ENCODE results near the gene TACR2.
A peak's percentile ranks its signal among the peaks of the same experiment; 100 is the strongest.
"Not testable (repeated sequence)": the region's sequence is repeated elsewhere in the genome, so short reads cannot be mapped to it uniquely, and the experiment has no call there.

The TACR2 gene

DNA sequence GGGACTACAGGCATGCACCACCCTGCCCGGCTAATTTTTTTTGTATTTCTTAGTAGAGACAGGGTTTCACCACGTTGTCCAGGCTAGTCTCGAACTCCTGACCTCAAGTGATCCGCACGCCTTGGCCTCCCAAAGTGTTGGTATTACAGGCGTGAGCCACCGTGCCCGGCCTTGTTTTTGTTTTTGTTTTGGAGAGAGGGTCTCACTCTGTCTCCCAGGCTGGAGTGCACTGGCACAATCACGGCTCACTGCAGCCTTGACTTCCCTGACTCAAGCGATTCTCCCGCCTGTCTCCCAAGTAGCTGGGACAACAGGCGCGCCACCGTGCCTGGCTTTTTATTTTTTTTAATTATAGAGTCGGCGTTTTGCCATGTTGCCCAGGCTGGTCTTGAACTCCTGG is 33.7 kb upstream of the TACR2 start:
- not testable (repeated sequence) for DNase-seq (ENCODE audit: low spot score)

DNA sequence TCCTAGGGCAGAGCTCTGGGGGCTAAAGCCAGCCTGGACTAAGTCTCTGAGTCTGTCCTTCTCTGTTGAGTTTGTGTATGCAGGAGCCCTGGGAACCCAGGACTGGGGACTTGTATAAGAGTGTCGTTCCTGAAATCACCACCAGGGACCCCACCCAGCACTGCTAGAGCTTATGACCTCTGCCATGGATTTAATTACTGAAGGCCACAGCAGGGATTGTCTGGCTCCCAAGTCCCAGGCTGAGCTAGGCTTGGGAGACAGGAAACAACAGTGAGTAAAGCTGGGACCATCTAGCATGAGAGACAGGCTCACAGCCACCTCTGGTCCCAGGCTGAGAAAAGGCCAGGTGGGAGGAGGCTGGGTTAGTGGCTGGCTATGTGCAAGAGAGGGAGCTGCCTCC is 33.1 kb upstream of the TACR2 start:
- DNase-seq (ENCODE audit: low spot score) = no peak

DNA sequence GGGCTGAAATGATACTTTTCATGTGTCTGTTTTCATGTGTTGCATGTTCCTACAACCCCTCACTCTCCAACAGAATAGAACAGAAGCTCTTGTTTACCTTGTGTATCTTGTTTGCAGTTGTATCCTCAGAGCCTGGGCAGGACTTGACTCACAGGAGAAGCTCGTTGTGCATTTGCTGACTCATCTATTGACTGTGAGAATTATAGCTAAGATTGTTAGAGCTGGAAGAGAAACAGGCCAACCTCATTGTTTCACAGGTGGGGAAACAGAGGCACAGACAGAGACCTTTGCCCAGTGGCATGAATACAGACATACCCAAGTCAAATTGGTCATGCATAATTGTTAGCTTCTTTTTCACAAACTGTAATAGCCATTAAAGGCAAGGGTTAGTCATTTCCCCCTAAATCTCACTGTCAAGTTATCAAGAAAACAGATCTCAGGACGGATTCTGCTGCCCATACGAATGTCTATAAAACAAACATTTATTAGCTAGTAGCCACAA is 30.0 kb upstream of the TACR2 start:
- DNase-seq (ENCODE audit: low spot score) = no peak

DNA sequence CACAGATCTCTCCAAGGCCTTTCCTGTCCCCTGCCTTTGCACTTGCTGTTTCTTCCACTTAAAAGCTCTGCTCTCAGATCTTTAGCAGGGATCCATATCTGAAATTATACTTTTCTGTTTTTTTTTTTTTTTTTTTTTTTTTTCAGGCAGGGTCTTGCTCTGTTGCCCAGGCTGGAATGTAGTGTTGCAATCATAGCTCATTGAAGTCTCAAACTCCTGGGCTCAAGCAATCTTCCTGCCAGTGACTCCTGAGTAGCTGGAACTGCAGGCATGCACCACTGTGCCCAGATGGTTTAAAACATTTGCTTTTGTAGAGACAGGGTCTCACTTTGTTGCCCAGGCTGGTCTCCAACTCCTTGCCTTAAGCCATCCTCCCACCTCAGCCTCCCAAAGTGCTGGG is 29.5 kb upstream of the TACR2 start:
- DNase-seq (ENCODE audit: low spot score) = no peak

DNA sequence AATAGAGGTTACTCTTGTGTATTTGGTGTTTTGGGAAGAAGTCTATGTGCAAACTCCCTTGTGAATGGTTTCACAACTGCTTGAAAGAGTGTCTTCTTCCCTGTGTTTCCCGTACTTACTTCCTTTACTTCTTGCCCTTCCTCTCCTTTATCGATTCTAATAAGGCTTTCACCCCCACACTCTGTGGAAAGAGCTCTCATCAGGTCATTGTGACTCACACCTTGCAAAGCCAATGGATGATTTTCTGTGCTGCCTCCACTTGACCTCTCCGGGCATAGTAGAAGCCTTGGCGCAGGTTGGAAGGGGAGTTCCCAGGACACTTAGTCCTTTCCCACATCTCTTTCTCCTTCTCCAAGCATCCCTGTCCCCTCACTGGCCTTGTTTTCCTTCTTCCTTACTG is 28.3 kb upstream of the TACR2 start:
- DNase-seq (ENCODE audit: low spot score) = no peak

DNA sequence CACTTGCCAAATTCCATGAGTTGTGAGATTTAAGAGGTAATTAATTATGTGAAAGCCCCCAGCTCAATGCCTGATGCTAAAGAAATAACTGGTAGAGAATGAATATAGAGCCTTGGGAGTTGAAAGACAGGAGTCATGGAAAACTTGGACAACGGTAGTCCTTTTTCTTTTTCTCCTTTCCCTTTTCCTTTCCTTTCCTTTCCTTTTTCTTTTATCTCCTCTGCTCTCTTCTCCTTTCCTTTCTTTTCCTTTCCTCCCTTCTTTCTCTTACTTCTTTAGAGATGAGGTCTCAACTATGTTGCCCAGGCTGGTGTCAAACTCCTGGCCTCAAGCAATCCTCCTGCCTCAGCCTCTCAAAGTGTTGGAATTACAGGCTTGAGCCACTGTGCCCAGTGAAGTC is 26.6 kb upstream of the TACR2 start:
- no peak for DNase-seq (ENCODE audit: low spot score)

DNA sequence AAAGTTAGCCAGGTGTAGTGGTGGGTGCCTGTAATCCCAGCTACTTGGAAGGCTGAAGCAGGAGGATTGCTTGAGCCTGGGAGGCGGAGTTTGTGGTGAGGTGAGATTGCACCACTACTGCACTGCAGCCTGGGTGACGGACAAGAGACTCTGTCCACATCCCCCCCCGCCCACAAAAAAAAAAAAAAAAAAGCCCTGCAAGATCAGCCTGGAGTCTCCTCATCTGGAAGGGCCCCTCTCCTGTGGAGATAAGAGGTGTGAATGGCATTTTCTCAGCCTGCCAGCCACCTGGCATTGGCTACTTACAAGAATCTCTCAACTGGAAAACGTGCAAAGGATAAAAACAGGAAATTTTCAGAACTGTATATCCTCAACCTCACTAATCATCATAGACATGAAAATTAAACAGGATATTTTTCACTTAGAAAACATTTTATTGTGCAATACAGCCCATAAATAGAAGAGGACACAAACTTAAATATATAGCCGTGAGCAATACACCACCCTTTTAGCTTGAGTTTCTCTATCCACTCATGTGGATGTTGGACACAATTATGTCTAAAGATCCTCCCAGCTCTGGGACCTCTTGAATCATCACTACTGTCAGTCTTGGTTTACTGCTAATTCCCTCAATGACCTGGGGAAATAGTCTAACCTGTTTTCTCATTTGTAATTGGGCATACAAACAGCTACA is 23.2 kb upstream of the TACR2 start:
- DNase-seq (ENCODE audit: low spot score) = no peak

DNA sequence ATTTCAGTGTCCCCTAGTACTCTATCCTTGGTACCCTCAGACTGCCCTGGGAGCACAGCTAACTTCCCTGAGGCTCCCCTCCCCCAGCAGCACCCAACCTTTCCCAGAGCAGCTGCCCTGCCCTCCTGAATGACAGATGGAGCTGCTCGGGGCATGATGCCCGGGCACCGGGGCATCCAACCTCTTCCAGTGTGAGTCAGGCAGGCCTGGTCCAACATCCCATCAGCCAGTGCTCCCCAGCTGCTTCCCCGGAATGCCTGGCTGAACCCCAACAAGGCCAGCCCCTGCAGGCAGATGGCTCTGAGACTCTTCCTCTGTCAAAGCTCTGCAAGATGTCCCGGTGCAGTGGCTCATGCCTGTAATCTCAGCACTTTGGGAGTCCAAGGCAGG is 22.6 kb upstream of the TACR2 start:
- DNase-seq (ENCODE audit: low spot score) = peak; percentile 89

DNA sequence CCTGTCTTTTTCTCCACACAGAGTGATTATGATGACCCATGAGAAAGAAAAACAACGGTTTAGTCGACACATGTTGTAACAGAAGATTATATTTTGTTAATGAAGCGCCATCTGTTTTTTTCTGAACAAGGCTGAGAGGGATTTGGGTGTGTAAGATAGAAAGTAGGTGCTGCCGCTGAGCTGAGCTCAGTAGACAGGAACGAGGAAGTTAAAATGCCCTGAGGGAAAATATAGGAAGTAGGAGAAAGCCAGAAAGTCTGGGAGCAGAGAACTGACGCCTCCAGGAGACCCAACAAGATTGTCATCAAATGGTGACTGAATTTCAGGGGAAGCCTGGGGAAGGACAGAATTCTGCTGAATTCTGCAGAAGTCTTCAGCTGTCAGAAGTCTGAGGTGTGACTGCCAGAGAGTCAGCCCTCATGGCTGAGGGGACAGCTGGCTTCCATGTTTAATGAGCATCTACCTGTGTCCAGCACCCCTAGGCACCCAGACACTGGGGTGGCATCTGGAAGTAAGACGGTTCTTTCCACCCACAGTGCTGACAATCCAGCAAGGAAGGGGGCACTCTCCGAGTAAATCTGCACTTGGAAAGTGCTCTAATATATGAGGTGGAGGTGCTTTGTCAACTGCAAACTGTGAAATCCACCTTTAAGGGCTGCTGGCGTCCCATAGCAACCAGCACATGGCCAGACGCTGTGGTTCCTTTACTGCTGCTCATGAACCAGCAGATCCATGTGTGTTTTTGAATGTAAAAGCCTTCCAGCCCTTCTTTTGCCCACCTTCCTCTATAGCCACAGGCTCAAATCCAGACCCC is 22.0 kb upstream of the TACR2 start:
- peak; percentile 52 for DNase-seq (ENCODE audit: low spot score)

DNA sequence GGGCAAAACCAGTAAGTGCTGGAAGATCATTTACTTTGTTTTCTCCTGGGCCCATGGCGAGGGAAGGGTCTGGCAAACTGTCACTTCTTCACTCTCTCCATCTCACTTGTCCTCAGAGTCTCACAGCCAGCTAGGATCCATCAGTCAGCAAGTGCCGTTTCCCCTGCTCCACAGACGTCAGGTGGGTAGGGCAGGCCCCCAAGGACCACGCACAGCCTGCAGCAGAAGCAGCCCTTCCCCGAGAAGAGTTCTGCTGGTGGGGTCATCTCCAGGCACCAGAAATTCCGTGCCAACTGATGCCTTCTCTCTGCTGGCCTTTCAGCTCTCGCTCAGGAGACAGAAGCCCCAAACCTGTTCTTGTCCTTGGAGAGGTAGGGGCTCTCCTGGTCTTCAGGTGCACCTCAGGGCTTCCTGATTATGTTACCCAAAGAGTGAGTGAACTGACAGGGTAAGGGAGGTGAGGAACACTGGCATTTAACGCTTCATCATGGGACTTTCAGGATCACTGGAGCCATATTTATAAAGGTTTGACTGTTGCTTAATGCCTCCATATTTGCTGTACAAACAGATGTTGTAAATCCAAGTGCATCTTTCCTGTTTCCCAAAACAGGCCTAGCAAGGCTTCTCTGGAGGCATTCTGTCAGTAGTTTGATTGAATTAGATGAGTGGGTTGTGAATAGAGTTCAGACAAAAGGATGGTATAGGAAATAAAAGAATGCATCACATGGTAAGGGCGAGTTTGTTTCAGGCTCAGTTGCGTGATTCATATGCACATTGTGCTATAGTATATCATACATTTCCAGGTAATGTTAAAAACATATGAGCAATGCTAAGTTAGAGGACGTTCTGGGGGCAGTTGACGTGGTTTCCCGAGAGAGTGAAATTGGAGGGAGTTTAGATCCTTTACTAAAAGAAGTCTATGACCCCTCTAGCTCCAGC is 20.9 kb upstream of the TACR2 start:
- DNase-seq (ENCODE audit: low spot score) = no peak

DNA sequence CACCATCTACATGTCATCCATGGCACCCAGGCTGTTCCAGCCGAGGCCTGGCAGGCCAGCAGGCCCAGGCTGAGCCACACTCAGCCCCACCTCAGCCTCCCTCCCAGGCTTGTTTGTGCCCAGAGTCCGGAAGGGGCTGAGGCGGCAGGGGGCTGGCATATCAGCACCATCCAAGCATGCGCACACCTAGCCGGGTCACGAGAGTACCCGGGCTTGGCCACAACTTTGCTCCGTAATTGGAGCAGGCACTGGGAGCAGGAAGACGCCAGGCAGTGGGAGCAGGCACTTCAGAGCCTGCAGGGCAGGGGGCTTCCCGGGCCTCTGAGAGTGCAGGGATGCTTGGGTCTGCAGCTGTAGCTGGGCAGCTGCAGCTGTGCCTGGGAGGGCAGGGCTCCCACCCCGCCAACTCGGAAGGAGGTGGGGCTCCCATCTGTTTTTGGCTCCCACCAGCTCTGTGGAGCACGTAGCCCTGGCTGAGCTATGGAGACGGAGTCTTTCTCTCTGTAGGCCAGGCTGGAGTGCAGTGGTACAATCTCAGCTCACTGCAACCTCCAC is 19.3 kb upstream of the TACR2 start:
- no peak for DNase-seq (ENCODE audit: low spot score)

DNA sequence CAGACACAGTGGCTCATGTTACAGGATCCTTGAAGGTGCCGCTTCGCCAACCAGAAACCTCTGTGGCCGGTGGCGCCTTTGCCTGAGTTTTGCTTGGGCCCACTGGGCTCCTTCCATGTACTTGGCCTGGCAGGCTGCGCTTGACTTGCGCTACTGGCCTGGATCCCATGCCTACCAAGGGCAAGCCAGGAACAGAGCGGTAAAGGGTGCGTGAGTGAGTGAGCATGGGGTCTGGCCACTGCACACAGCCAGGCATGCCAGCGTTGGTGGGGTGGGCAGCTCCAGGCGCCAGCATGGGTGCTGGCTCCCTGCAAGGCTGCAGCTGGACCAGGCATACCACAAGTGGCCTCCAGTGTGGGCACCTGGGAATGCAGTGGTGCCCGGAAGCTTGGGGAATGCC is 18.2 kb upstream of the TACR2 start:
- DNase-seq (ENCODE audit: low spot score) = no peak

DNA sequence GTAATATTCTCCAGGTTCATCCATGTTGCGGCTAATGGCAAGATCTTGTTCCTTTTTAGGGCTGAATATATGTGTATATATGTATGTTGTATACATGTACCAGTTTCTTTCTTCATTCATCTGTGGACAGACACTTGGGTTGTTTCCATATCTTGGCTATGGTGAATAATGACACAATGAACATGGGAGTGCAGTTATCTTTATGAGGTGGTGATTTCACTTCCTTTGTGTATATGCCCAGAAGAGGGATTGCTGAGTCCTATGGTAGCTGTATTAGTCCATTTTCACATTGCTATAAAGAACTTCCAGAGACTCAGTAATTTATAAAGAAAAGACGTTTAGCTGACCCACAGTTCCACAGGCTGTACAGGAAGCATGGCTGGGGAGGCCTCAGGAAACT is 17.5 kb upstream of the TACR2 start:
- no peak for DNase-seq (ENCODE audit: low spot score)

DNA sequence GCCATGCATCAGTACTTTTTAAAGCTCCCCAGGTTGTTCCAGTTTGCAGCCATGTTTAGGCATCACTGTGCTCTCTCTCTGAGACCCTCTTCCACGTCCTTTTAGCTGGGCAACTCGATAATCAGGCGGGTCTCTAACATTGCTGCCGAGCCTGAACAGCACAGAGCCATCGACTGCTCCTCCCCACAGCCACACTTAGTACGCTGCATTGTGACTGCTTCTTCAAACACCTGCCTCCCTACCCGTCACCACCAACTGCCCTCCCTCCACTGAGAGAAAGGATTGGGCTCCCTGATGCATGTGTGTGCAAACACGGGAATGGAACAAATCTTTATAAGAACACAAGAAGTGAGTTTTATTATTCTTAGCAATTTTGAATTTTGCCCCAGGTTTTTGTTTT is 11.4 kb upstream of the TACR2 start:
- DNase-seq (ENCODE audit: low spot score) = no peak

DNA sequence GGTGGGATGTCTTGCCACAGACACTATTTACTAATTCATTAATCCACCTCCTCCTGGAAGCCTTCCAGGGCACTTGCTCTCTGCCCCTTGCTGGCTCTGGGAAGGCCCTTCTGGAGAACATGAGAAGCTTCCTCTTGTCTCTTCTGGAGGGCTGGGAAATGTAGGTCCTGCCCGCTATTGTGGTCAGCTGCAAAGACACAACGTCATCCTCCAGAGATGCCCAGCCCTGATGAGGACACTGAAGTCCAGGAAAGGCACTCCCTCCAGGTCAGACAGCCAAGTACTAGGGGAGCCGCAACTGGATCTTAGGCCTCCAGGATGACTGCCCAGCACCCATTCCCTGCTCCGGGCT is 9.6 kb upstream of the TACR2 start:
- DNase-seq (ENCODE audit: low spot score) = no peak

DNA sequence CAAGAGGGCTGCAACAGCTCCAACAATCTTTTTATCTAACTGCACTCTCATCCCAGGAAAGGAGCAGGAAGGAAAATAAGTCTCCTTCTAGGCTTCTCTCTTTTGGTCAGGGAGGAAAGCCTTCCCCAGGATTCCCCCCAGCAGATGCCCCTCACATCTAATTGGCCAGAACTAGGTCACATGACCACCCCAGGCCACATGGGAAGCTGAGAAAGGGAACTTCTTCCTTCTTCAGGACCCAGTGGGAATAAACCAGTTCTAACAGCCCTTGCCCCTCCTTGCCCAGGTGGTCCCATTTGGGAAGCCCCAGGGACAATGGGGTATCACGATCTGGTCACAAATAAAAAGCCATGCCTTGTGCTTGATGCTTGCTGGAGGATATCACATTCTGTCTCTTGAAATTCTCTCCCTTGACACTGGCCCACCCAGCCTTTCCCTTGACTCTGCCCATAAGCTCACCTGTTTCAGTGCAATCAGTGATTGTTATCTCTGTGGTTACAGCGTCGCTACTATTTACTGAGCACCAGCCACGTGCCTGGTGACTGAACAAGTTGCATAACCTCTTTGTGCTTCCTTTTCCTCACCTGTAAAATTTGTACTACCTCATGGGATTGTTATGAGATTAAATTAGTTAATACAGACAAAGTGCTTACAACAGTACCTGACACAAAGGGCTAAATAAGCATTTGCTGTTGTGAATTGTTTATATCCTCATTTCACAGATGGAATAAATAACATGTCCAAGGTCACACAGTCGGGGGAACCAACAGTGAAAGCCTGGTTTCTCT is 9.0 kb upstream of the TACR2 start:
- no peak for DNase-seq (ENCODE audit: low spot score)

DNA sequence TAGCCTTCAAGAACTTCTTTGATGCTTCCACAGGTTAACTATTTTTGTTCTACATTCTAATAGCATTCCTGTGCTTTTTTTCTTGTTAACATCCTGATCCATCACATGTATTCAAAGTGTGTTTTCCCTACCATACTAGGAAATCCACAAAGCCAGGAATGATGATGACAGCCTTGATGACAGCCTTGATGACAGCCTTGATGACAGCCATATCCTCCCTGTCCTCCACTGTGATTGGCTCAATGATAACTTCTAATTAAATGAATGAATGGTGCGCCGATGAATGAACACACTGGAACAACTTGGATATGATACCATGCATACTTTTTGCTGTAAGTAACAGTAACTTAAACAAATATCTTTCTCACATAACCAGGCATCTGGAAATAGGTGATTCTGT is 8.3 kb upstream of the TACR2 start:
- no peak for DNase-seq (ENCODE audit: low spot score)

DNA sequence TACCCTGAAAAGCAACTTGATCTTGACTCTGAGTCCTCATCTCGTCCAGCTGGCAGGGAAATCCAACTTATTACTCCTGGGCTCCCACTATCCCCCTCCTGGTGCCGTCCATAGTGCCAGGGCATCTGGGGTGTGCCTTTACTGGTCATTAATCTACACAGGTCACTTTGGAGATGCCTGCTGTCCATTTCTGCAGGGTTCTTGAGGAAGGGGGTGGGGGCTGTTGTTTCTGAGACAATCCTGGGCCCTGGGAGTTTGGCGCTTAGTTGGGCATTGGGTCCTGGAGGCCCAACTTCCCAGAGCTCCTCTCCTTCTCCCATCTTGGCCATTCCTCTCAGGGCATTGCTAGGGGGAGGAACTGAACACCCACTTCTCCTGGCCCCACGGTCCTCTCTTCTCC is 6.0 kb upstream of the TACR2 start:
- DNase-seq (ENCODE audit: low spot score) = no peak

DNA sequence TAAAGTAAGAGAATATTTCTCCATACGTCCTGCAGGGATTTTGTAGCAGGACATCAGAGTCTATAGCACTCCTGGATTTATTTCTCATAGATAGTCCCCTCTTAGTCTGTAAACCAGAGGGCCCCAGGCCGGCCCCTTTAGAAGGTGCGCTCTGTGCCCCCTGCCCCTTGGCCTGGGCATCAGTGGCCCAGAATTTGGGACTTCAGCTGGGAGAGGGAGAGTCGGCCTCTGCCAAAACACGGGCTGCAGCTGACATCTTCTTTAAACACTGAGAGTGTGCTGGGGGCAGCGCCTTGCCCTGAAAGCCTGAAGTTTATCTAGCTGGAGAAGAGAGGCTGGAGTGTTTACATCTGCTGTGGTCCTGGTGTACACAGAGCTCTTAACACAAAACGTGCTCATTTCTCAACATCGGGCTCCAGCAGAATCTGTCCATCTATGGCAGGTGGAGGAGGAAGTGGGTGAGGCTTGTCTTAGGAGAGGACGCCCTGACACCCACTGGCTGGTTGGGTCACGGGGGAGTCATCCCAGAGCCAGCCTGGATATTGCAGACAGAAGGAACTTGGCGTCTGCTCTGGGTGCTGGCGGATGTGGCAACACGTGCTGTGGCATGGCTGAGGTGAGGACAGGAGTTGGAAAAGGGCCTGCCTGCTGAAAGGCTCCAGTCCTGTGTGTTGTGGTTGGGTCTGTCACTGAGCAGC is 5.0 kb upstream of the TACR2 start:
- no peak for DNase-seq (ENCODE audit: low spot score)

DNA sequence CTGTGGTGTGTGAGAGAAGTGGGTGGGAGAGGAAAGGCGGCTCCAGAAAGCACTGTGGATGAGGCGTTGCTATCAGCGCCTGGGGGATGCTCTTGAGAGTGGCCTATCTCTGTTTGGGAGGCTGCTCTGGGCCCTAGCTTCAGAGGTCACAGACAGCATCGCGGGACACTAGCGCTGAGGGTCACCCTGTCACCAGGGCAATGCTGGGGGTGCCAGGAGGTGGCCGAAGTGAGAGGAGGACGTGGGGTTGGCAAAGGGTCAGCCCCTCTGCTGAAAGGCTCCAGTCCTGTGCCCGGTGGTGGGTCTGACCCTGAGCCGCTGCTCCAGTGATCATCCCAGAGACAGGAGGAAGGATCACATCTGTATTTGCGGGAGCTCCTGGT is 3.0 kb upstream of the TACR2 start:
- DNase-seq (ENCODE audit: low spot score) = no peak
